Heart left ventricle (tissue), 13 donors: ENCODE data around the gene THOC7.

Experiments used
- POLR2A ChIP-seq, 2 donors: fragments of 450-650 bp; IDR thresholded peaks; one replicate each; pipeline ENCODE4 v1.6.1; 2017; ENCODE audit warnings: antibody characterized with exemption in 2 of 2, mild to moderate bottlenecking in 2 of 2, moderate library complexity in 2 of 2
- TF ChIP-seq, protein P1 (sequence below), 12 donors: fragments of 200-600 bp; sonication (generic) in 4 of 12; IDR thresholded peaks; one replicate each; pipeline versions ENCODE4 v1.5.0 to v1.8.0; 2018 to 2022; ENCODE audit warnings: antibody characterized with exemption in 12 of 12, mild to moderate bottlenecking in 5 of 12
- donor health status: ischemic (EF 13 %, LVEDD 7.1; RV severe dilation, severe dysfunction).
- donor health status: DM: no; HTN: yes; CAD: no.
- donor health status: DM: no; HTN: no; CAD: no.
- donor health status: ischemic (EF 25% LVEDD 6.9; RV normal size, moderate dysfunction).
- donor health status: ischemic (EF 25% LVEDD 5.7; RV mildly dilated, moderate dysfunction).
- donor health status: ischemic (EF 35%, LVEDD 5.7; RV mildly dilated, moderate dysfunction).
- donor health status: nonischemic (EF 11% LVEDD 7.7; RV severe dilation, severe dysfunction).
- donor health status: DM: yes; HTN: yes; CAD: no.
- donor health status: PGD.
- donor health status: ischemic (EF 29% LVEDD 5.4; RV normal size, mild dysfunction).
- donor health status: nonischemic (EF 23%, LVEDD 6.1; RV moderate dilation, normal function).

GRCh38 chr3:63853106-63853505 is 10.5 kb downstream of the THOC7 start:
- TF ChIP-seq, protein P1, sequence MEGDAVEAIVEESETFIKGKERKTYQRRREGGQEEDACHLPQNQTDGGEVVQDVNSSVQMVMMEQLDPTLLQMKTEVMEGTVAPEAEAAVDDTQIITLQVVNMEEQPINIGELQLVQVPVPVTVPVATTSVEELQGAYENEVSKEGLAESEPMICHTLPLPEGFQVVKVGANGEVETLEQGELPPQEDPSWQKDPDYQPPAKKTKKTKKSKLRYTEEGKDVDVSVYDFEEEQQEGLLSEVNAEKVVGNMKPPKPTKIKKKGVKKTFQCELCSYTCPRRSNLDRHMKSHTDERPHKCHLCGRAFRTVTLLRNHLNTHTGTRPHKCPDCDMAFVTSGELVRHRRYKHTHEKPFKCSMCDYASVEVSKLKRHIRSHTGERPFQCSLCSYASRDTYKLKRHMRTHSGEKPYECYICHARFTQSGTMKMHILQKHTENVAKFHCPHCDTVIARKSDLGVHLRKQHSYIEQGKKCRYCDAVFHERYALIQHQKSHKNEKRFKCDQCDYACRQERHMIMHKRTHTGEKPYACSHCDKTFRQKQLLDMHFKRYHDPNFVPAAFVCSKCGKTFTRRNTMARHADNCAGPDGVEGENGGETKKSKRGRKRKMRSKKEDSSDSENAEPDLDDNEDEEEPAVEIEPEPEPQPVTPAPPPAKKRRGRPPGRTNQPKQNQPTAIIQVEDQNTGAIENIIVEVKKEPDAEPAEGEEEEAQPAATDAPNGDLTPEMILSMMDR (IDR thresholded peaks at IDR 0.05), result no peak
- TF ChIP-seq POLR2A (IDR thresholded peaks at IDR 0.05), result no peak
